SH-SY5Y (cell line): Measurements from ENCODE around the gene RPS6KA4.

Experiments used
- GATA2 ChIP-seq: IDR thresholded peaks from 2 replicates; pipeline ENCODE4 v1.6.1; 2011; ENCODE audit warnings: mild to moderate bottlenecking, low read depth, low read length
- GATA3 ChIP-seq: IDR thresholded peaks from 2 replicates; pipeline ENCODE4 v1.6.1; 2011; ENCODE audit warnings: low read depth, mild to moderate bottlenecking, low read length, moderate library complexity

DNA sequence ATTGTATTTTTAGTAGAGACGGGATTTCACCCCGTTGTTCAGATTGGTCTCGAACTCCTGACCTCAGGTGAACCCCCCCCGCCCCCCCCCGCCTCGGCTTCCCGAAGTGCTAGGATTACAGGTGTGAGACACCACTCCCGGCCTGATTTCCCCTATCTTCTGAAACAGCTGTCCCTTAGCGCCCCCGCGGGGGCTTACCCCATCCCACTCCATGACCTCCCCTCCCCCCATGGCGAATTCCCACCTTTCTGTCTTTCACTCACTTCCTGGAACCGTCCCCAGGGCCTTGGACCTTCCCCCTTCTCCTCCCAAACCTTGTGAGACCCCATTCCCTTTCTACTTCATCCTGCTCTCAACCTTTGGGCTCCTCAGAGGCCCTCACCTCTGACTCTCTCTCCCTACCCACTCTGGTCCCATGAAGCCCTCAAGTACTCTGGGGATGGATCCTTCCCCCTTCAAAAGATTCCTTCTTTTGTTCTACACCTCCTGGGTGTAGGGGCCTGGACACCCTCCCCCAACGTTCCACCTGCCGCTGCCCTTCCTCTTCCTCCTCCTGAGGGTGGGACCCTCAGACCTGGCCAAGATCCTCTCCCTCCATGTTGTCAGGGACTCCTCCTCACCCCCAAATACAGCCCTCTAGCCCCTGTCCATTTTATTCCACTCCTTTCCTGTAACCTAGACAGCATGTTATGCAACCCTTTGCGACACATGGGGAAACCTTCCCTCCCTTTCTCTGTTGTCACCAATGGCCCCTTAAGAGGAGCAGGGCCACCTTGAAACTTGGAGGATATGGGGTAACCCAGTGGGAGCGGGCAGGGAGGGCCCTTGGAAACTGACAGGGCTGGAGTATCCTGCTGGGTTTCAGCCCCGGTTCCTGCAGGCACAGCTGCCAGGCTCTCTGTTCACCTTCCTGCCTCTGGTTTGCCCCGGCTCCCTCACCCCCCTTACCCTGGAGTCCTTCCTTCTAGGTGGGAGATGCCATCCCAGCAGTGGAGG, 39.9 kb upstream of the RPS6KA4 start:
- TF ChIP-seq GATA2 (no peak), GATA3 (no peak)
